Nephron (organoid): ENCODE data around the gene CD160.

Experiments used
- H3K27ac Mint-ChIP-seq, 3 experiments: 2 replicates each; pipeline ENCODE4 v1.8.0; 2020; ENCODE audit warnings: mixed read lengths in 3 of 3, mild to moderate bottlenecking in 2 of 3, moderate library complexity in 1 of 3
- H3K27me3 Mint-ChIP-seq: 2 replicates; pipeline ENCODE4 v1.8.0; 2021; ENCODE audit warnings: low read depth, mild to moderate bottlenecking, moderate library complexity, mixed read lengths
- H3K36me3 Mint-ChIP-seq: 2 replicates; pipeline ENCODE4 v1.8.0; 2020; ENCODE audit warnings: low read depth, mixed read lengths
- H3K4me1 Mint-ChIP-seq: 2 replicates; pipeline ENCODE4 v1.8.0; 2020; ENCODE audit warnings: mixed read lengths
- H3K4me3 Mint-ChIP-seq, 3 experiments: 2 replicates each; pipeline ENCODE4 v1.8.0; 2020; ENCODE audit warnings: mild to moderate bottlenecking in 3 of 3, mixed read lengths in 3 of 3, moderate library complexity in 2 of 3
- H3K9me3 Mint-ChIP-seq: 2 replicates; pipeline ENCODE4 v1.8.0; 2020; ENCODE audit warnings: mixed read lengths
- TF ChIP-seq, protein P1 (sequence below), 3 experiments: fragments of 200-600 bp; sonication (generic); IDR thresholded peaks; one replicate each; pipeline ENCODE4 v1.5.0; 2021; ENCODE audit warnings: antibody characterized with exemption in 3 of 3; ENCODE audit not compliant: unreplicated experiment in 3 of 3

Gene CD160

GRCh38 chr1:145771056-145771455 lies 51.8 kb downstream of the CD160 start:
- Mint-ChIP-seq H3K9me3 (no peaks in the 10 kb centered on the region), H3K4me3 (no peak overlapping the region), H3K36me3 (peaks cover 74% of the 10 kb centered on the region), H3K4me1 (no peaks in the 10 kb centered on the region), H3K27me3 (no peaks in the 10 kb centered on the region), H3K27ac (no peak overlapping the region)
- TF ChIP-seq, protein P1, sequence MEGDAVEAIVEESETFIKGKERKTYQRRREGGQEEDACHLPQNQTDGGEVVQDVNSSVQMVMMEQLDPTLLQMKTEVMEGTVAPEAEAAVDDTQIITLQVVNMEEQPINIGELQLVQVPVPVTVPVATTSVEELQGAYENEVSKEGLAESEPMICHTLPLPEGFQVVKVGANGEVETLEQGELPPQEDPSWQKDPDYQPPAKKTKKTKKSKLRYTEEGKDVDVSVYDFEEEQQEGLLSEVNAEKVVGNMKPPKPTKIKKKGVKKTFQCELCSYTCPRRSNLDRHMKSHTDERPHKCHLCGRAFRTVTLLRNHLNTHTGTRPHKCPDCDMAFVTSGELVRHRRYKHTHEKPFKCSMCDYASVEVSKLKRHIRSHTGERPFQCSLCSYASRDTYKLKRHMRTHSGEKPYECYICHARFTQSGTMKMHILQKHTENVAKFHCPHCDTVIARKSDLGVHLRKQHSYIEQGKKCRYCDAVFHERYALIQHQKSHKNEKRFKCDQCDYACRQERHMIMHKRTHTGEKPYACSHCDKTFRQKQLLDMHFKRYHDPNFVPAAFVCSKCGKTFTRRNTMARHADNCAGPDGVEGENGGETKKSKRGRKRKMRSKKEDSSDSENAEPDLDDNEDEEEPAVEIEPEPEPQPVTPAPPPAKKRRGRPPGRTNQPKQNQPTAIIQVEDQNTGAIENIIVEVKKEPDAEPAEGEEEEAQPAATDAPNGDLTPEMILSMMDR (IDR thresholded peaks at IDR 0.05; ENCODE audit: unreplicated experiment in 3 of 3): no peak

GRCh38 chr1:145773423-145773822 lies 54.1 kb downstream of the CD160 start:
- no peak overlapping the region for H3K27ac Mint-ChIP-seq
- TF ChIP-seq, protein P1 (IDR thresholded peaks at IDR 0.05; ENCODE audit: unreplicated experiment in 3 of 3): no peak
- H3K27me3 Mint-ChIP-seq: no peaks in the 10 kb centered on the region
- H3K36me3 Mint-ChIP-seq: peaks cover 66% of the 10 kb centered on the region
- no peak overlapping the region for H3K4me3 Mint-ChIP-seq
- H3K9me3 Mint-ChIP-seq: no peaks in the 10 kb centered on the region
- no peaks in the 10 kb centered on the region for H3K4me1 Mint-ChIP-seq

DNA sequence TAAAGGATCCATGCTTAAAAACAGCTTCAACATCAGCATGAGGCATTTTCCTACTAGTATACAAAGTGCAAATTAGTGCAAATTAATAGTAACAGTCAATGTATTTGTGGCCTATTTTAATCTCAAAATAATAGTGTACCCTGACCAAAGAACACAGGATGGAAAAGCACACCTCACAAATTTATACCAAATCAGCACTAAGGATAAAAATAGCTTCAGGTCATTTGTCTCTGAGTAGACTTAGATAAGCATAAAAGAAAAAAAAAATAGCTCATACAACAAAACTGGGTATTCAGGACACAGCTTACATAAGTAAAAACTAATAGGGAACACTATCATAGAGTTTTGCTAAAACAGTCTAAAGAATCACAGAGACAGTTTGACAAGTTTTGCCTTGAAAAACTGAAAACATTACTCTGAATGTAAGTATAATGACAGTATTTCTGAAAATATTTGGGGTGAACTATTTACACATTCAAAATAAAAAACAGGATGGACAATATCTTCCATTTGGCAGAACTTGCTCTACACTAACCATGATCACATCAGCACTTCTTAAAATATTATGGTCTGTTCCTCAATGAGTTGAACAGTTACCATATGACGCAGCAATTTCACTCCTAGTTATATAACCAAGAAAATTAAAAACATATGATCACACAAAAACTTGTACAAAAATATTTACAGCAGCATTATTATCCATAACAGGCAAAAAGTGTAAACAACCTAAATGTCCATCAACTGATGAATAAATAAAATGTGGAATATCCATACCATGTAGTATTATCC lies 58.3 kb downstream of the CD160 start:
- Mint-ChIP-seq H3K36me3 (peaks cover 40% of the 10 kb centered on the region), H3K9me3 (no peaks in the 10 kb centered on the region), H3K4me1 (no peaks in the 10 kb centered on the region), H3K27ac (no peak overlapping the region), H3K27me3 (no peaks in the 10 kb centered on the region), H3K4me3 (no peak overlapping the region)
- TF ChIP-seq, protein P1 (IDR thresholded peaks at IDR 0.05; ENCODE audit: unreplicated experiment in 3 of 3): no peak

GRCh38 chr1:145778146-145778540 lies 58.8 kb downstream of the CD160 start:
- H3K4me1 Mint-ChIP-seq: no peaks in the 10 kb centered on the region
- no peak overlapping the region for H3K4me3 Mint-ChIP-seq
- peaks cover 34% of the 10 kb centered on the region for H3K36me3 Mint-ChIP-seq
- H3K27ac Mint-ChIP-seq: no peak overlapping the region
- no peaks in the 10 kb centered on the region for H3K27me3 Mint-ChIP-seq
- TF ChIP-seq, protein P1 (IDR thresholded peaks at IDR 0.05; ENCODE audit: unreplicated experiment in 3 of 3): no peak
- no peaks in the 10 kb centered on the region for H3K9me3 Mint-ChIP-seq

DNA sequence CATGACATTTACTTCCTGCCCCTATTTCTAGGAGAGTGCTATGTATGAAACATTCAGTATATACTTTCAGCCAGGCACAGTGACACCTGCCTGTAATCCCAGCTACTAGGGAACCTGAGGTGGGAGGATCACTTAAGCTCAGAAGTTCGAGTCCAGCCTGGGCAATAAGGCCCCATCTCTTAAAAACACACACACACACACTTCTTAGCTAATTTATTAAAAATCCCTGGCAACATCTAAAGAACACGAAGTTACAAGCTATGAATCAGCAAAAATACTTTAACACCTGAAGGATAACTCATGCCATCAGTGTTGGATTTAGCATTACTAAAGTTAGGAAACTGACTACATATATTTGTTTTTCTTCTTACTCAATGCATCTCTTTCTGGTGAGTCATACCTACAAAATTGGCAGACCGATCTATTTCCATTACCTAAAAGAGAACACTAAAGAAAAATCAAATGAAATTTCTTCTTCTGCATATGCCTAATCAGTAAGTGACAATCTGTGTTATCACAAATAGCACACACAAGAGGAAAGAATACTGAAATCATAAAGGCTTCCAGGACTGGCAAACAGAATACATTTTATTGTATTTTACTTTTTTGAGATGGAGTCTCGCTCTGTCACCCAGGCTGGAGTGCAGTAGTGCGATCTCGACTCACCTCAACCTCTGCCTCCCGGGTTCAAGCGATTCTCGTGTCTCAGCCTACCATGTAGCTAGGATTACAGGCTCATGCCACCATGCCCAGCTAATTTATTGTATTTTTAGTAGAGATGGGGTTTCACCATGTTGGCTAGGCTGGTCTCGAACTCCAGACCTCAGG lies 63.2 kb downstream of the CD160 start:
- TF ChIP-seq, protein P1 (IDR thresholded peaks at IDR 0.05; ENCODE audit: unreplicated experiment in 3 of 3): no peak
- H3K27ac Mint-ChIP-seq: no peak overlapping the region
- H3K4me3 Mint-ChIP-seq: no peak overlapping the region
- H3K9me3 Mint-ChIP-seq: no peaks in the 10 kb centered on the region
- peaks cover 31% of the 10 kb centered on the region for H3K36me3 Mint-ChIP-seq
- no peaks in the 10 kb centered on the region for H3K4me1 Mint-ChIP-seq
- H3K27me3 Mint-ChIP-seq: no peaks in the 10 kb centered on the region
